H1 (cell line): Measurements from ENCODE around the gene ALOX5AP. TPM values are rescaled to one million over a fixed set of nuclear protein-coding genes. Genes with fewer than 3 reads are reported as not detected.

Experiments
- ATF2 ChIP-seq: IDR thresholded peaks from 2 replicates; pipeline ENCODE4 v1.6.1; 2012; ENCODE audit warnings: low read length, inconsistent platforms
- POLR2AphosphoS5 ChIP-seq: IDR thresholded peaks from 2 replicates; pipeline ENCODE4 v1.6.1; 2011; ENCODE audit warnings: low read depth, low read length
- SIN3A ChIP-seq, 2 experiments: IDR thresholded peaks in 1 of 2; conservative IDR thresholded peaks in 1 of 2; 2 replicates each; pipeline ENCODE4 v1.6.1; 2011 to 2012; ENCODE audit warnings: low read length in 2 of 2, improper control_type of control experiment in 1 of 2, low read depth in 1 of 2, mild to moderate bottlenecking in 1 of 2
- SUZ12 ChIP-seq: fragments of 200-600 bp; sonication (generic); IDR thresholded peaks from 2 replicates; pipeline ENCODE4 v1.6.1; 2012; ENCODE audit warnings: mild to moderate bottlenecking, inconsistent platforms, low read length, moderate library complexity, mixed read lengths
- TAF1 ChIP-seq: IDR thresholded peaks from 2 replicates; pipeline ENCODE4 v1.6.1; 2011; ENCODE audit warnings: mild to moderate bottlenecking, low read depth, low read length
- polyA plus RNA-seq, 7 experiments: library from polyadenylated mRNA; depleted of rRNA in 3 of 7; stranded (reverse) in 5 of 7; unstranded in 2 of 7; fragments of >200 nt in 5 of 7; fragments of 200-250 nt in 2 of 7; gene quantifications; 1 replicate in 5 of 7; 2 replicates in 1 of 7; 4 replicates in 1 of 7; pipeline versions ENCODE4 v1.2.1 to v1.2.3, GENCODE V29; 2011 to 2013; ENCODE audit warnings: missing spikeins in 2 of 7, mixed read lengths in 2 of 7
- total RNA-seq: library from RNA; stranded (reverse); fragmentation: NEBNext Ultra II Directional; extraction: Animal tissue kit (Norgen Biotek cat#: 25700); gene quantifications from 2 replicates; pipeline ENCODE4 v1.2.1, GENCODE V29; 2021

ALOX5AP gene
- total and polyA plus RNA-seq, 2 of the 8 experiments (the other 6 are each of a cell fraction or from before 2014, with no cell fraction given), result not detected

DNA sequence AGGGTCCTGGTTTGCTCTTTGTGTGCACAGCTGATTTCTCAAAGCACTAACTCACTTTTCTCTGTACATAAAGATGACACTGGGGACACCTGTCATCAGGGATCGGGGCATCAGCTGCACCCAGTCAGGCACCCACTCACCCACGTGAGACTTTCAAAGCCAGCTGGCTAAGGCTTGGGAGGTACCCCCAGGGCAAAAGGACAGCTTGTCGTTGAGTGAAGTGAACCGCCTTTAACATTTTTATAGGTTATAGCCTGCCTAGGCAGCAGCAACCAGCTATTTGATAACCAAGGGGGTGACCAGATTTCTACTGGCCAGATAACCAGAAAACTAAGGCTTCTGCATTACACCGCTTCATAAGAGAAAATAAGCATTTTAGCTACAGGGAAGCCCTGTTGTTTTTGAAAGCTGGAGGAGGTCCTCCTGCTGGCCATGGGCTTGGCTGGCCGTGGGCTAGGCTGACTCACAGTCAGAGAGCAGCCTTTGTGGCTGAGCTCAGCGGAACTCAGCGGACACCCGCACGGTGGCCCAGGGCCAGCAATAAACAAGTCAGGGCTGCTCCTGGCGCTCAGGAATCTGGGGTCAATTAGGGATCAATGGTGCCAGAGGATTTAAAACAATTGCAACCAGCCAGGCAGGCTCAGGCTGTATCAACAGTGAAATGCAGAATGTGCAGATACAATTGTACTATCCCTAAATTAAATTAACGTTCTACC, 57.1 kb downstream of the ALOX5AP start (continued):
- TF ChIP-seq POLR2AphosphoS5 (no peak), SUZ12 (no peak), ATF2 (no peak), SIN3A (conservative IDR thresholded peaks at IDR 0.05 in 1 of 2, IDR thresholded peaks at IDR 0.05 in 1 of 2; ENCODE audit: low read depth in 1 of 2, low read length in 2 of 2) (no peak), TAF1 (no peak)
- TF ChIP-seq, all 59 proteins: peak for 0
